Stimulated activated naive CD8-positive, alpha-beta T cell treated with anti-CD3 and anti-CD28 coated beads, Interleukin-15, amount 100 ng/mL, for 72 hours (primary cell): ENCODE results near the gene CERKL.

Experiments used
- ATAC-seq: fragments of 150-1000 bp; cut with Tn5 transposase; 2 replicates; pipeline ENCODE4 v1.10.0; 2021; ENCODE audit warnings: mild to moderate bottlenecking, moderate library complexity
- DNase-seq, 2 donors: peaks; one replicate each; pipeline ENCODE4 v3.0.0; 2021 to 2022
- H3K27ac Mint-ChIP-seq, 2 donors: one replicate each; pipeline ENCODE4 v1.8.0; 2022; ENCODE audit warnings: mild to moderate bottlenecking in 2 of 2, mixed read lengths in 2 of 2, moderate library complexity in 2 of 2
- H3K27me3 Mint-ChIP-seq: one replicate; pipeline ENCODE4 v1.8.0; 2022; ENCODE audit warnings: mixed read lengths
- H3K4me1 Mint-ChIP-seq: one replicate; pipeline ENCODE4 v1.8.0; 2022; ENCODE audit warnings: mild to moderate bottlenecking, mixed read lengths
- H3K4me3 Mint-ChIP-seq, 2 donors: one replicate each; pipeline ENCODE4 v1.8.0; 2022; ENCODE audit warnings: mild to moderate bottlenecking in 2 of 2, mixed read lengths in 2 of 2, moderate library complexity in 1 of 2
- H3K9me3 Mint-ChIP-seq, 2 donors: one replicate each; pipeline ENCODE4 v1.8.0; 2022; ENCODE audit warnings: mixed read lengths in 2 of 2

Gene CERKL

DNA sequence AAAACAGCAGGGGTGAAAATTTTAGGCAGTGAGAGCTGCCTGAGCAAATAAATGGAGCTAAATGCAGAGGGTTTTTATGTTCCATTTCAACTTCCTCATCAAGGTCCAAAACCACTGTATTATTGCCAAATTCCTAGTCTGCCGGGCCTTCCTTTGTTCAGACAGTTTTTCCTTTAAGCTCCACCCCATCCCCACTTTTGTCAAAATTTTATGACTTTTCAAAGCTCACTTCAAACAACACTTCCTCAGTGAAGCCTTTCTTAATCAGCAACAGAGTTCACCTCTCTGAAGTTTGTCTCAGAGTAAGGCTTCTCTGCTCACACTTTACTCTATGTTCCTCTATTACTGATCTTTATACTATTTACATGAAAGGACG, 81.3 kb downstream of the CERKL start:
- Mint-ChIP-seq H3K9me3 (no peaks in the 10 kb centered on the region), H3K4me3 (no peak overlapping the region), H3K27me3 (peaks cover 16% of the 10 kb centered on the region), H3K27ac (no peak overlapping the region), H3K4me1 (no peaks in the 10 kb centered on the region)
- DNase-seq (no peak), ATAC-seq (no peak)

DNA sequence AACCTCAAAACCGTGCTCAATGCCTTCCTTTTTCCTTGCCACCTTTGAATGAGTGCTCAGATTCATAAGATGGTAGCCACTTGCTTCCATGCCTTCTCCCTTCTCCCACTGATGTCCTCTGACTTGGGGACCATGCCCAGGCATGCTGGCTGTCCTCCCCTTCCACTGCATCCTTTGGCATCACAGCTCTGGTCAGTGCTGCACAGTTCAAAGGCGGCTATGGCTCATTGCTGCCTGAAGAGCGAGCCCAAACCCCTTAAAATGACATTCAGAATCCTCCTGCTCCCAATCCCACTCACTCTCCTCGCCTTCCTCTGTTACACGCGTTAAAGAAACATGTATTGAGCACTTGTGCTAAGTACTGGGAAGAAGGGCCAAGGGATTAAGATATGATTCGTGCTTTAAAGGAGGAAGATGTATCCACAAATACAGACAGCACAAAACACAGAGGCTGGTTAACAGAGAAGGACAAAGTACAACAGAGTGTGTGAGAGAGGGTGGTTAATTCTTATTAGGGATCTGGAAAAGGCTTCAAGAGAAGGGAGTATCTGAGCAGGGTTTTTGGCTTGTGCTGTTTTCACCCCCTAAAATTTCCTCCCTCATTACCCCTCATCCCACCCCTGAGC, 81.8 kb downstream of the CERKL start:
- Mint-ChIP-seq H3K27ac (no peak overlapping the region), H3K4me1 (no peaks in the 10 kb centered on the region), H3K4me3 (no peak overlapping the region), H3K27me3 (peaks cover 16% of the 10 kb centered on the region), H3K9me3 (no peaks in the 10 kb centered on the region)
- DNase-seq = no peak
- ATAC-seq = no peak

DNA sequence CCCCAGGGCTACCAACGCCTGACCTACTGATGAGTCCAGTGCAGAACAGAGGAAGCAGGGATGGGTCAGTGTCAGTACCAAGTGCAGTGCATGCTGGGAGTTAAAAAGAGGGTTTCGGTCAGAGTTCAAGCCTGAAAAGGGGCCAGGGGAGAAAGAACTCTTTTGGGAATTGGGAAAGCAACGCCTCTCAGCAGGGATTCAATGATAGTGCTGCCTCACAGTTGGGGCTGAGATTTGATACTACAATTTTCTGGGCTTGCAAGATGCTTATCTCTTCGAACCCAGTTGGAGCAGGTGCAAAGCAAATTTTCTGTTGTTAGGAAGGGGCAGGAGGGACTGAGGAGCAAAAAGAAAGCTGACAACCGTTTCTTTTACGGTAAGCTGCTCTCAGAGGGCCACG, 82.6 kb downstream of the CERKL start:
- DNase-seq (no peak), ATAC-seq (no peak)
- H3K9me3 Mint-ChIP-seq = no peaks in the 10 kb centered on the region
- no peaks in the 10 kb centered on the region for H3K4me1 Mint-ChIP-seq
- H3K4me3 Mint-ChIP-seq = no peak overlapping the region
- H3K27me3 Mint-ChIP-seq = peaks cover 16% of the 10 kb centered on the region
- no peak overlapping the region for H3K27ac Mint-ChIP-seq

DNA sequence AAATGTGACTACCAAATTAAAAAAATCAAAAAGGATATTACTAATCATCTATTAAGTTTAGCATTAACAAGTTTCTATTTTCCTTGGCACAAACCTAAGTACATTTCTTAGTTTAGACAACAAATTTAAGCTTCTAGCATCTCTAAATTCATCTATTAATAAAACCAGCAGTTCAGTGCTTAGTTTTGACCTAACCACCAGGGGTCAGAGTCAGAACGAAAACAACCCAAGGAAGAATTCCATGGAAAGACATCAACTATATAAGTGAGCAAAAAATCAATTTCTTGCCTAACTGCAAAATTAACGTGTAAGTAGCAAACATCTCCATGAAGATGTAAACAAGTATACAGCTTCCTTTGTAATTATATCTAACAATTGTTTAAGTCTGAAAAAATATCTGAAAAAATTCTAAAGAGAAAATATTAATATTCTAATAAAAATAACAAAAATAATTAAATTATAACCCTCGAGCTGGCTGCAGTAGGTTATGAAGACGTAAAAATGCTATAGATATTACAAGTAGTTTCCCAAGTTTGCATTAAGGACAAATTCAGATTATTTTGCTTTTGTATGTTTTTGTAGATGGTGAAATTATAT, 83.7 kb downstream of the CERKL start:
- H3K4me1 Mint-ChIP-seq = peaks cover 2% of the 10 kb centered on the region

DNA sequence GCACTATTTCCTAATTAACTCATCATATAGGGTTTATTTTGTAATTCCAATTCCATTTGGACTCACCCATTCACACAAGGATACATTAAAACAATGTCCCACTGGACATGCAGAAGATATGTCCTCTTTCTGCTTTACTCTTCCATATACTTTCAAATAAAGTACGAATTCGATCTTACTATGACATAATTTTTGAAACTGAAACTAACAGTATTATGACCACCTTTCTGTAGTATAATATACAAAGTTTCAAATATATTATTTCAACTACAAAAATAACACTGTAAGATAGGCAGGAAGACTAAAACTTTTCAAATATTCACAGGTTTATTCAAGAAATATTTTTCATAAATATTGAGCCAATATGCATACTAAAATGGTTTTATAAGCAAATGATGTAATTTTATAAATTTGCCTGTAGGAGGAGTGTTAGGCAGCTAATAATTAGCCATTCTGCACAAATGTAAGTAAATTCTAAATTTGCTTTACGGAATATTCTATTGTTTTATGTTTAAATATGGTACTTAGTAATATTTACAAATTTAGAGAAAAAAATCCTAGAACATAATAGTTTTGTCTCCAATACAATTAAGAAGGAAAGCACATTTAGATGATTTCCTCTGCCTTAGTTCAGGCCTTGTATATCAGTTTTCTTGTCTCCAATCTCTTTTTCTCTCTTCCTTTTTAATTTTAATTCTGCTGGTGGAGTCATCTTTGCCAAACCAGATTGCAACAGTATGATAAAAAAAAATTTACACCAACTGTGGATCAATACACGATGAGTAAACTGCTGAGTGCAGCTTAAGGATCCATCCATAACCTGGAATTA, 85.9 kb downstream of the CERKL start:
- H3K4me3 Mint-ChIP-seq = no peak overlapping the region
- DNase-seq (no peak), ATAC-seq (no peak)
- peaks cover 9% of the 10 kb centered on the region for H3K4me1 Mint-ChIP-seq
- H3K27me3 Mint-ChIP-seq = peaks cover 16% of the 10 kb centered on the region
- H3K9me3 Mint-ChIP-seq = no peaks in the 10 kb centered on the region
- H3K27ac Mint-ChIP-seq = no peak overlapping the region

More for the DNA sequence above, 83.7 kb downstream of the CERKL start:
- H3K27ac Mint-ChIP-seq = no peak overlapping the region
- DNase-seq = no peak
- ATAC-seq = no peak
- H3K4me3 Mint-ChIP-seq = no peak overlapping the region
- no peaks in the 10 kb centered on the region for H3K9me3 Mint-ChIP-seq
- peaks cover 16% of the 10 kb centered on the region for H3K27me3 Mint-ChIP-seq

DNA sequence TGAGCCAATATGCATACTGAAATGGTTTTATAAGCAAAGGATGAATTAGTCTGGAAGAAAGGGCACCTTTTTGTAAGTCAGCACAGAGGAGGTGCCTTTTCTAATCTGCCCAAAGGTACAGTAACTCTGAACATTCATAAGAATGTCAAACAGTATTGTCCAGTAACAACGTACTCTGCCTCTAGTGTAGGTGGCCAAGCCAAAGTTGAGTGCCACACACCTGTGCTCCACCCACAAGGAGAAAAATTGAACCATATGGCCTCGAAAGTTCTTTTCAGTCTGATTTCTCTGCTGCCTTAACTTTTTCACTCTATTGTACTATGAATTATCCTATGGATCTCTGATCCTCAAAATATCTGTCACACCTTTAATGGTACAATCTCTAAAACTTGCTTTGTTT, 86.8 kb downstream of the CERKL start:
- no peak overlapping the region for H3K27ac Mint-ChIP-seq
- peaks cover 16% of the 10 kb centered on the region for H3K27me3 Mint-ChIP-seq
- no peaks in the 10 kb centered on the region for H3K9me3 Mint-ChIP-seq
- ATAC-seq (no peak), DNase-seq (no peak)
- H3K4me3 Mint-ChIP-seq = no peak overlapping the region
- H3K4me1 Mint-ChIP-seq = peaks cover 12% of the 10 kb centered on the region

DNA sequence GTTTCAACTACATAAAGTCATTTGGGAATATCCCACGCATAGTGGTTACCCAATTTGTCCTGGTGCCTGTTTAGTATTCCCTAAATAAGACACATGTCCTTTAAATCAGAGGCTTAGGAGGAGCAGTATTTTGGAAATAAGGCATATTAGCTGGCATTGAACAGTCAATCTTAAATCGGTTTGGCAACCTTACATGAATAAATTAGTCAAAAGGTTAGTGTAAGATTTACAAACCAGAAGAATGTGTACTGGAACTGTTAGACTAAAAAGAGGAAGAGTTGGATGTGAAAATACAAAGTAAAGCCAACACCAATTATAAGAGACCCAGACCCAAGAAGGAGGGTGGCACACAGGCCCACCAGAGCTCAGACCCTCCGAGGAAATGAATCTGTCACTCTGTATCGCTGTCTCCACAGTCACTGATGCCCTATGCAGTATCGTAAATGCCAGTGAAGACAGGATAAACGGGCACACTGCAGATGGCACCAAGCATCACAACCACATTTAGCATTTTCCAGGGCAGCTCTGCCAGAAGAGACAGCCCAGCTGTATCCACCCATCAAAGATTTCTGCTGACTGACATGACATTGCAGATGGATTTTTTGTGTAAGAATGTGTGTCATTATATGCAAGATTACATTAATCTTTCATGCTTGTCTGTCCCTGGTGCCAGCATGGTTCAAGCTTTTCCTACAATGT, 90.4 kb downstream of the CERKL start:
- H3K4me1 Mint-ChIP-seq = peaks cover 14% of the 10 kb centered on the region
- no peaks in the 10 kb centered on the region for H3K9me3 Mint-ChIP-seq
- no peaks in the 10 kb centered on the region for H3K27me3 Mint-ChIP-seq
- DNase-seq (no peak), ATAC-seq (no peak)
- no peak overlapping the region for H3K4me3 Mint-ChIP-seq
- no peak overlapping the region for H3K27ac Mint-ChIP-seq

DNA sequence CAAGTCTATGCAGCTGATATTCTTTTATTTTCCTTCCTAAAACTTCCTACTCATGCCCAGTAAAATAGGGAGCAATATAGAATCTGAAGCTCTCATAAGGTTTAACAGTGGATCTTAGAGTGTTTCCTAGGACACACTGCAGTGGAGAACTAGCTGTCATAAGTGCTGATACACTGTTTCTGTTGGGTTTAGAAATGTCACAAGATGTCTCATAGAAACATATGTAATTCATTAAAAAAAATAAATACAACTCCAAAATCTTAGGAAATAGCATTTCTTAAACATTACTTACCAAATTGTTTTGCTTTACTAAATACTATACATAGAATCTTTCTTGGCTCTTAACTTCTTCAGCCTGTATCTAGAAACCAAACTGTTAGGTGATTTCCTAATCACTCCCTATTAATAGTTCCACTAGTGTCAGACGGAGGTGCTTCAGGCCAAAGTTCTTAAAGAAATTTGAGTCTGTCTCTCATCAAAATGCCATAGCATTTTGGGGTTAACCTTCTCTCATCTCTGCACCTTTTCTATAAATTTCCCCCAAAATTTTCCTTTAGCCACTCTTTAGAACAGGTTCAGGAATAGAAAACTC, 93.7 kb downstream of the CERKL start:
- no peak overlapping the region for H3K4me3 Mint-ChIP-seq
- no peak for DNase-seq
- H3K27ac Mint-ChIP-seq = peak overlapping the region in 1 of 2 donors; percentile 80
- H3K27me3 Mint-ChIP-seq = no peaks in the 10 kb centered on the region
- H3K4me1 Mint-ChIP-seq = peaks cover 12% of the 10 kb centered on the region
- ATAC-seq = no peak
- H3K9me3 Mint-ChIP-seq = no peaks in the 10 kb centered on the region

DNA sequence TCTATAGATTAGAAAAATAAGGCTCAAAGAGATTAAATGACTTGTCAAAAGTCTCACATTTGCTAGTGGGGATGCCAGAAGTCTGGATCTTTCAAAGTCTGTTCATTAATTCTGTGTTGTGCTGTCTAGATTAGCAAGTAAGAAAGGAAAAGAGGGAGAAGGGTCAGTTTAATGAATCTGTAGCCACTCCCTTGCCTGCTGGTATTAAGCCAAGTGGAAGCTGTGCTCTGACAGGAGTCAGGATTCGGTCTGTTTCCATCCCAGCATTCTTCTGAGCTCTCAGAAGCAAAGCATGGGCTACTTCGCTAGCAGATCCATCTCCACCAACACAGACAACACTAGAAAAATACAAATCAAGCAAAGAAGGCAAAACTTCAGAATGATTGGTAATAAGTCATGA, 98.5 kb downstream of the CERKL start:
- ATAC-seq (no peak), DNase-seq (no peak)
- no peak overlapping the region for H3K27ac Mint-ChIP-seq
- H3K27me3 Mint-ChIP-seq = no peaks in the 10 kb centered on the region
- no peaks in the 10 kb centered on the region for H3K4me1 Mint-ChIP-seq
- H3K9me3 Mint-ChIP-seq = no peaks in the 10 kb centered on the region
- no peak overlapping the region for H3K4me3 Mint-ChIP-seq

DNA sequence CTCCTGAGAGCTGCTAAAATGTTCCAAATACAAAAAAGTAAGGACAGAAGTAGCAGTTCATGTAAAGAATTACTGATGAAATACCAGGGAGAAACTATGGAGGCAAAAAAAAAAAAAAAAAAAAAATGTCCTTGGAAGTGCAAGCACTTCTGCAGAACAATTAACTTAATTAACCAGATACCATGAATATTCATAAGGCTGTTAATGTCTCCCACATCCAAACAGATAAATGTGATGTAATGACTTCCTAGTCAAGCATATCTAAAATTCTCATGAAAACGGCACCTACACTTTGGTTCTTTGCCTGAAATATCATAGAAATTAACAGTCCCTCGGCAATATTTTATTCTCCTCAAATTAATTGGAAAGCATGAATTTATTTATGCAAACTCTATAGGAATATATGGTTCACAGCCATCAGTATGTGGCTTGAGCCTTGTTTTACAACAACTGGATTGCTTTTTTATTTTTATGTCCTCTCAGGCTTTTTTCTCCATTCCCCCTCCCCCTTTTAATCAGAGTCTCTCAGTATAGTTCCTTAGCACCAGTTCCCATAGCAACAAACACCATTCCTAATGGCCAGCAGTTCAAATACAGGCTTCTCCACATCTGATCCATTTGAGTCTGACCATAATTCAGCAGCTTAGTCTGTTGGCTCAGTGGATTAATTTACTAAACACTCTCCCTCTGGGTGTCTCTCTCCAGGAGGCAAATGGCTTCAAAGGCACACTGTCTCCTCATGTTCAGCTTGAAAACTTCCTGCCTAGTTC, 102.7 kb downstream of the CERKL start:
- H3K4me1 Mint-ChIP-seq = no peaks in the 10 kb centered on the region
- no peaks in the 10 kb centered on the region for H3K27me3 Mint-ChIP-seq
- no peak for DNase-seq
- no peaks in the 10 kb centered on the region for H3K9me3 Mint-ChIP-seq
- H3K27ac Mint-ChIP-seq = no peak overlapping the region
- no peak for ATAC-seq
- H3K4me3 Mint-ChIP-seq = no peak overlapping the region

DNA sequence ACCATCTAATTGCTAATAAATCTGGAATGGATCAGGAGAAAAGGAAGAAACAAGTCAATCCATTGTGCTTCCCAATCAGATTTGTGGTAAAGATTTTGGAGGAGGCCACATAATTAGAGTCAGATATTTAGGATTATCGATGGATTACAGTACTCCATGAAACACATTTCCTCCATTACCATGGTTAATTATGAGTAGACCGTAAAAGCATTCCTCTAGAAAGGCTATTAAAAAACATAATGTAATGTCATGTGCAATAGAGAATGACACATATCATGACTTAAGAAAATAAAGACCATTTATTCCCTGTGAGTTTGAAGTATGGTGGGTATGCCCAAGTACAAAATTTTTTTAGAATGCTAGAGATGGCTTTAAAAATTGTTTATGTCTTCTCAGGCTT, 103.7 kb downstream of the CERKL start:
- DNase-seq (no peak), ATAC-seq (no peak)
- Mint-ChIP-seq H3K9me3 (no peaks in the 10 kb centered on the region), H3K27me3 (no peaks in the 10 kb centered on the region), H3K4me3 (no peak overlapping the region), H3K4me1 (no peaks in the 10 kb centered on the region), H3K27ac (no peak overlapping the region)

DNA sequence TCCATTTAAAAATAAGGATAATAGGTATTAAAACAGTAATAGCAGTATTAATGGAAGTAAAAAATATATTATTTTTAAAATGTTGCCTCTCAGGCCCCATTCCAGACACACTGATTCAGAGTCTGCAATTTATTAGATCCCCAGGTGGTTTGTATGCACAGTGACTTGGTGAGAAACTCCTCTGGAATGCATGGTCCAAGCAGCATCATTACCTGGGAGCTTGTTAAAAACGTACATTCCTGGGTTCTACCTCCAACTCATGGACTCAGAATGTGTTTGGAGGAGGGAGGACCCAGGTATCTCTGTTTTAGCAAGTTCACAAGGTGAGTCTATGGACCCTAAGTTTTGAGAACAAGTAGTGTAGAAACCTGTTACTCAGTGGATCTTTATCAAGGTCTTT, 104.1 kb downstream of the CERKL start:
- Mint-ChIP-seq H3K4me1 (no peaks in the 10 kb centered on the region), H3K27me3 (no peaks in the 10 kb centered on the region), H3K4me3 (no peak overlapping the region), H3K27ac (no peak overlapping the region), H3K9me3 (no peaks in the 10 kb centered on the region)
- DNase-seq (no peak), ATAC-seq (no peak)

DNA sequence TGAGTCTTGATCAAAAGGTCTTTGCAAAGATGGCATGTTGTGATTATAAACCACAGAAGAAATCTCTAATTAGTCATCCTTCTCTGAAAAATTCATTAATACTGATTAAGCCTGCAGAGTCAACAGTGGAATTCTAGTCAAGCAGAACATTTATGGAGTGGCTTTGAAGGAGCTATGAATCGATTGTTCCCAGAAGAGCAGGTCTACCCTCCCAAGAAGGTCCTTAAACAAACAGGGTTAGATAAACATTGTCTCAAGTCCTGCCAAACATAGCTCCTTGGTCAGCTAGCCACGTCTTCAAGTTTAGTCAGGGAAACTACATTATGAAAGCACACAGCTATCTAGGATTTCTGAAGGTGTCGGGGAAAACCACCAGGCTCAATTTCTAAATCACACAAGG, 110.8 kb downstream of the CERKL start:
- ATAC-seq (no peak), DNase-seq (no peak)
- Mint-ChIP-seq H3K4me3 (no peak overlapping the region), H3K4me1 (no peaks in the 10 kb centered on the region), H3K27me3 (no peaks in the 10 kb centered on the region), H3K27ac (no peak overlapping the region), H3K9me3 (peaks cover 0 to 7% of the 10 kb centered on the region in 2 donors)

DNA sequence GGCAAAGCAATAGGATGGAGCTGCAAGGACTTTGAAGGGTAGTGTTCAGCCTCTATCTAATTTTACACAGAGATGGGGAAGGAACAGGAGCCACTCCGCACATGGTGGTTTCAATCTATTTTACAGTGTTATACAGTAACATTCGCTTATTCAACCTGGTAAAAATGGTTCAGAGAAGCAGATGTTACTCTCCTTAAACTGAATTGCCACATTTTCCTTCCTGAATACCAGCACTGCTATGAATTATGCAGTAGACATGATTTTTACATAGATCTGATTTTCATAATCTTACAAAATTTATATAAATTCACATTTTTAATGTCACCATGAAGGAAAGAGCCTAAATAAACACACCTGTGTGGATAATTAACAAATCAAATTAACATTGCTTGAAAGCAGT, 114.7 kb downstream of the CERKL start:
- H3K27ac Mint-ChIP-seq = peak overlapping the region in 1 of 2 donors; percentile 42
- ATAC-seq (no peak), DNase-seq (no peak)
- H3K9me3 Mint-ChIP-seq = peaks cover 3 to 7% of the 10 kb centered on the region in 2 donors
- H3K4me3 Mint-ChIP-seq = no peak overlapping the region
- H3K27me3 Mint-ChIP-seq = no peaks in the 10 kb centered on the region
- no peaks in the 10 kb centered on the region for H3K4me1 Mint-ChIP-seq

DNA sequence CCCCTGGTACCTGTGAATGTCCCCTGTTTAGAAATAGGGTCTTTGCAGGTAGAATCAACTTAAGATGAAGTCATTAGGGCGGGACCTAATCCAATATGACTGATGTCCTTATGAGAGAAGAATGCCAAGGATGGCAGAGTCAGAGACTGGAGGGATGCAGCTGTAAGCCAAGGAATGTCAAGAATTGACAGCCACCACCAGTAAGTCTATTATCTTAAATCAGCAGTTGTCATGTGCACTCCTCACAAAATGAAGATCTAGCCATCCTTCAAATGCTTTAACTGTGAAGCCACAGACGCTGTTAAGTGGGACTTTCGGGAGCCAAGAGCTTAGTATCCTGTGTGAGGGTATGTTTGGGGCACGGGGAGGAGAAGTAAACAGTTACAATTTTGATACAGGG, 116.5 kb downstream of the CERKL start:
- Mint-ChIP-seq H3K4me1 (no peaks in the 10 kb centered on the region), H3K4me3 (no peak overlapping the region), H3K9me3 (peaks cover 0 to 3% of the 10 kb centered on the region in 2 donors), H3K27me3 (no peaks in the 10 kb centered on the region), H3K27ac (no peak overlapping the region)
- ATAC-seq (no peak), DNase-seq (no peak)
